Subcutaneous adipose tissue (tissue), 4 donors: Measurements from ENCODE around the gene VAT1L. TPM values are rescaled to one million over a fixed set of nuclear protein-coding genes. Genes with fewer than 3 reads are reported as not detected.

Experiments used
- total RNA-seq, 4 donors: library from RNA; depleted of rRNA; stranded (reverse); fragments of >200 nt; gene quantifications; one replicate each; pipeline ENCODE4 v1.1.0, GENCODE V29; 2016
- TF ChIP-seq, protein P1 (sequence below): fragments of 450-650 bp; IDR thresholded peaks from one replicate; pipeline ENCODE4 v1.5.1; 2016; ENCODE audit warnings: low read depth, mild to moderate bottlenecking, control low read depth, antibody characterized with exemption, moderate library complexity

Gene VAT1L
- total RNA-seq, 4 donors from 2014 or later: 0.22 to 0.34 TPM; not detected in 2

- TF ChIP-seq, protein P1, sequence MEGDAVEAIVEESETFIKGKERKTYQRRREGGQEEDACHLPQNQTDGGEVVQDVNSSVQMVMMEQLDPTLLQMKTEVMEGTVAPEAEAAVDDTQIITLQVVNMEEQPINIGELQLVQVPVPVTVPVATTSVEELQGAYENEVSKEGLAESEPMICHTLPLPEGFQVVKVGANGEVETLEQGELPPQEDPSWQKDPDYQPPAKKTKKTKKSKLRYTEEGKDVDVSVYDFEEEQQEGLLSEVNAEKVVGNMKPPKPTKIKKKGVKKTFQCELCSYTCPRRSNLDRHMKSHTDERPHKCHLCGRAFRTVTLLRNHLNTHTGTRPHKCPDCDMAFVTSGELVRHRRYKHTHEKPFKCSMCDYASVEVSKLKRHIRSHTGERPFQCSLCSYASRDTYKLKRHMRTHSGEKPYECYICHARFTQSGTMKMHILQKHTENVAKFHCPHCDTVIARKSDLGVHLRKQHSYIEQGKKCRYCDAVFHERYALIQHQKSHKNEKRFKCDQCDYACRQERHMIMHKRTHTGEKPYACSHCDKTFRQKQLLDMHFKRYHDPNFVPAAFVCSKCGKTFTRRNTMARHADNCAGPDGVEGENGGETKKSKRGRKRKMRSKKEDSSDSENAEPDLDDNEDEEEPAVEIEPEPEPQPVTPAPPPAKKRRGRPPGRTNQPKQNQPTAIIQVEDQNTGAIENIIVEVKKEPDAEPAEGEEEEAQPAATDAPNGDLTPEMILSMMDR: no peak
Measured at GRCh38 chr16:77840673-77841501, 52.5 kb downstream of the VAT1L start.

DNA sequence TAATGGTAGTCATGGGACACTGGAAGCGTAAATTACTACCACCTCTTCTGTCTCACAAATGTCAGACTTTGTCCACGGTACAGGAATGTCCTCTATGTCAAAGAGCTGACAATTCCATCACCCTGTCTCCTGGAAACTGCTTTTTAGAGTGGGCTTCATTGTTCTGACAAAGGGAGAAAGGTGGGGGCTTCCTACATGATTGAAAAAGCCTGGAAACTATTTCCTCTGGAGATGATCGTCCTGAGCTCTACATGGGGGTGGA lies 53.1 kb downstream of the VAT1L start:
- TF ChIP-seq, protein P1: no peak

- TF ChIP-seq, protein P1: no peak
Measured at GRCh38 chr16:77842468-77842867, 54.1 kb downstream of the VAT1L start.

GRCh38 chr16:77843405-77843804 lies 55.0 kb downstream of the VAT1L start:
- TF ChIP-seq, protein P1: no peak

DNA sequence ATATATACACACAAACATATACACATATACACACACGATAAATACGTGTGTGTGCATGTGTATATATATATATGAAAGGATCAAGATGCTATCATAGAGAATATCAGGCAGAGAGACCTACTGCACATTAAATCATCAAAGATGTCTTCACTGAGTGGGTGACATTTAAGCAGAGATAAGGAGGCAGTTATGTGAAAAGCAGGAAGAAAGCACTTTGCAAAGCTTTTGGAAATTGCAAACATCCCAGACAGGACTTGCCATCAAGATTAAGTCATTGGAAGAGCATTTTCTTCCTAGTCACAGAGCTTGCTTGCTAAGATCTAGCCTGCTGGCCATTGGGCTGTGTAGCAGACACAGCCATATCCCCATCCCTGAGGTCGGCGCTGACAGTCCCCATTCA lies 56.4 kb downstream of the VAT1L start:
- TF ChIP-seq, protein P1: no peak

DNA sequence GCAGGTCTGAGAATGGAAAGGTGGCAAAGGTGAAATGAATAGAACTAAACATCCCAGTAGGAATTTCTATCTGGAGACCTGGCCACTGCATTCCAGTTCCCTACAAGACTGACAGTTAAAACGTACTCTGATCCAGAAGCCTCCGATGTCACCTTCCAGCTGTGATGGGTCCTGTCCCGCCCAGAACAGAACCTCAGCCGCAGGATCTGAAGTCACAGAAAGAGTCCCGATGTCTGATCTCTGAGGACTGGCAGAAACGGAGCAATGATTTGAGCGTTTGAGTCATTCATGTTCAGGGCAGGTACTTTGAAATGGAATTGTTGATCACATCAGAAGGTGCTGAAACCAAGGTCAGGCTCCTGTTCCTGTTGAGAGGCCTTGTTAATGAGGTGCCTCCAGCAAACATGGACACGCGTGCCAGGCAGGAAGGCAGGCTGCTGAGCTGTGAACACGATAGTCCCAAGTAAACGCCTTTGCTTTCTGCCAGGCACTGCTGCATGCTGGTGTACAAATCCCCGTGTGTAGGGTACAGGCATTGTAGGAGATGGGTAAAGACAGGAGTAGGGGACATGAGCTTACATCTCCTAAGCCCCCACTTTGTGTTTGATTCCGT lies 61.4 kb downstream of the VAT1L start:
- TF ChIP-seq, protein P1: no peak

DNA sequence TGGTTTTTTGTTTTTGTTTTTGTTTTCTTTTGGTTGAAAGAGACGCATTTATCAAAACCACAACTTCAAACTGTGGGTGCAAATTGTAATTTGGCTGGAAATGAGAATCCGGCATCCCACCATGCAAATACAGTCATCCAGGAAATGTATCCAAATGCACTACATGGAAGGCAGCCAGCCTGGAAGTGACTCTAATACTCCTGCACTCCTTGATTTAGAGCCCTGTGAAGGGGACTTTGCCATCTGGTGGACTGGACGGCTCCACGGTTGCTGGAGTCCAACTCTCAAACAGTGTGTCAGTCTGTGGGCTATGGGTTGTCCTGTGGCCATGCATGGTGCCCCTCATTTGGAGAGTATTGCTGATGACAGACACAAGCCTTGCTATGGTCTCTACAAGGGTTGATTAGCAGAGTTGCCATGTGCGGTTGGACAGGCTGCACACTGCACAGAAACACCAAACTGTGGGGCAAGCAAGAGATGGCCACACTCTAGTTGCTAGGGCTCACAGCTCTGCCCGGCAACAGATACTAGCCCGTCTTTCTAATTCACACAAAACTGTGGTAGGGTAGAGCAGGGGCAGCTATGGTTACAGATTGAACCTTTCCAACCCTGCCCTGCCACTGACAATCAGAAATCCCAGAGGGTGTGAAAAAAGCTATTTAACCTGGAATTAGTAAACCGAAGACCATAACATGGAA lies 62.4 kb downstream of the VAT1L start:
- TF ChIP-seq, protein P1: no peak
